ENCODE data around the gene AP1B1.

AP1B1 gene

GRCh38 chr22:29314537-29315285 lies 73.7 kb downstream of the AP1B1 start:
- DNase-seq (ENCODE audit: low spot score in 2 of 2) = no peak
- no peaks in the 10 kb centered on the region for H3K36me3 ChIP-seq (replicated peaks)
- H3K9me3 ChIP-seq = no peaks in the 10 kb centered on the region
- no peaks in the 10 kb centered on the region for H3K4me1 ChIP-seq
- peak overlapping the region; percentile 3 for H3K4me3 ChIP-seq
- in situ Hi-C loops (cut with MboI; ENCODE audit: low sequenced_read_pairs) = no loop called here
- peaks cover 11% of the 10 kb centered on the region for H3K27me3 ChIP-seq (ENCODE audit: low read depth)

- no peaks in the 10 kb centered on the region; the same call in 1 of the 2 replicates for H3K4me1 ChIP-seq
- in situ Hi-C loops (cut with MboI; ENCODE audit: low sequenced_read_pairs) = no loop called here
- no peaks in the 10 kb centered on the region for H3K9me3 ChIP-seq
- H3K36me3 ChIP-seq (replicated peaks) = no peaks in the 10 kb centered on the region
- H3K27me3 ChIP-seq (ENCODE audit: low read depth) = peaks cover 11% of the 10 kb centered on the region
- no peak for DNase-seq (ENCODE audit: low spot score in 2 of 2)
- H3K4me3 ChIP-seq = no peak overlapping the region
Measured at GRCh38 chr22:29313576-29314466, 74.5 kb downstream of the AP1B1 start.

GRCh38 chr22:29313126-29313575 lies 75.2 kb downstream of the AP1B1 start:
- Histone ChIP-seq H3K4me1 (no peaks in the 10 kb centered on the region; the same call in 1 of the 2 replicates), H3K4me3 (no peak overlapping the region), H3K36me3 (replicated peaks) (no peaks in the 10 kb centered on the region), H3K9me3 (no peaks in the 10 kb centered on the region), H3K27me3 (ENCODE audit: low read depth) (peaks cover 11% of the 10 kb centered on the region)
- in situ Hi-C loops (cut with MboI; ENCODE audit: low sequenced_read_pairs) = no loop called here
- no peak for DNase-seq (ENCODE audit: low spot score in 2 of 2)

GRCh38 chr22:29312218-29313125 lies 75.9 kb downstream of the AP1B1 start:
- in situ Hi-C loops (cut with MboI; ENCODE audit: low sequenced_read_pairs) = no loop called here
- H3K4me1 ChIP-seq = peaks cover 7% of the 10 kb centered on the region; the same call in 1 of the 2 replicates
- peaks cover 11% of the 10 kb centered on the region for H3K27me3 ChIP-seq (ENCODE audit: low read depth)
- no peak overlapping the region for H3K4me3 ChIP-seq
- H3K9me3 ChIP-seq = no peaks in the 10 kb centered on the region
- no peak for DNase-seq (ENCODE audit: low spot score in 2 of 2)
- H3K36me3 ChIP-seq (replicated peaks) = no peaks in the 10 kb centered on the region; the same call in 1 of the 2 replicates

GRCh38 chr22:29311464-29312217 lies 76.7 kb downstream of the AP1B1 start:
- no peak for DNase-seq (ENCODE audit: low spot score in 2 of 2)
- peaks cover 11% of the 10 kb centered on the region for H3K27me3 ChIP-seq (ENCODE audit: low read depth)
- H3K9me3 ChIP-seq = no peaks in the 10 kb centered on the region
- H3K4me1 ChIP-seq = peaks cover 7% of the 10 kb centered on the region; the same call in 1 of the 2 replicates
- no peak overlapping the region for H3K4me3 ChIP-seq
- in situ Hi-C loops (cut with MboI; ENCODE audit: low sequenced_read_pairs) = no loop called here
- H3K36me3 ChIP-seq (replicated peaks) = no peaks in the 10 kb centered on the region; the same call in 1 of the 2 replicates

GRCh38 chr22:29310863-29311339 lies 77.5 kb downstream of the AP1B1 start:
- H3K36me3 ChIP-seq (replicated peaks) = no peaks in the 10 kb centered on the region; the same call in none of the 2 replicates
- DNase-seq (ENCODE audit: low spot score in 2 of 2) = peak; percentile 37 to 84
- no peak overlapping the region for H3K4me3 ChIP-seq

GRCh38 chr22:29310065-29310862 lies 78.1 kb downstream of the AP1B1 start:
- Histone ChIP-seq H3K27me3 (ENCODE audit: low read depth) (peaks cover 11% of the 10 kb centered on the region), H3K9me3 (no peaks in the 10 kb centered on the region), H3K36me3 (replicated peaks) (no peaks in the 10 kb centered on the region; the same call in none of the 2 replicates), H3K4me3 (no peak overlapping the region), H3K4me1 (peaks cover 10% of the 10 kb centered on the region; the same call in 1 of the 2 replicates)
- no peak for DNase-seq (ENCODE audit: low spot score in 2 of 2)
- in situ Hi-C loops (cut with MboI; ENCODE audit: low sequenced_read_pairs) = no loop called here

More at GRCh38 chr22:29310863-29311339, 77.5 kb downstream of the AP1B1 start:
- H3K9me3 ChIP-seq = no peaks in the 10 kb centered on the region
- in situ Hi-C loops (cut with MboI; ENCODE audit: low sequenced_read_pairs) = no loop called here
- peaks cover 11% of the 10 kb centered on the region for H3K27me3 ChIP-seq (ENCODE audit: low read depth)
- H3K4me1 ChIP-seq = peaks cover 9% of the 10 kb centered on the region; the same call in 1 of the 2 replicates

GRCh38 chr22:29309332-29310064 lies 78.9 kb downstream of the AP1B1 start:
- in situ Hi-C loops (cut with MboI; ENCODE audit: low sequenced_read_pairs) = no loop called here
- H3K36me3 ChIP-seq (replicated peaks) = no peaks in the 10 kb centered on the region; the same call in none of the 2 replicates
- no peak overlapping the region for H3K4me3 ChIP-seq
- peaks cover 5% of the 10 kb centered on the region for H3K27me3 ChIP-seq (ENCODE audit: low read depth)
- no peak for DNase-seq (ENCODE audit: low spot score in 2 of 2)
- H3K4me1 ChIP-seq = peaks cover 10% of the 10 kb centered on the region; the same call in 1 of the 2 replicates
- H3K9me3 ChIP-seq = no peaks in the 10 kb centered on the region

GRCh38 chr22:29308791-29309262 lies 79.5 kb downstream of the AP1B1 start:
- no peak overlapping the region for H3K4me3 ChIP-seq
- no peak for DNase-seq (ENCODE audit: low spot score in 2 of 2)
- no peaks in the 10 kb centered on the region; the same call in 1 of the 2 replicates for H3K27me3 ChIP-seq (ENCODE audit: low read depth)
- no peaks in the 10 kb centered on the region for H3K9me3 ChIP-seq
- peaks cover 10% of the 10 kb centered on the region; the same call in 1 of the 2 replicates for H3K4me1 ChIP-seq
- in situ Hi-C loops (cut with MboI; ENCODE audit: low sequenced_read_pairs) = no loop called here
- no peaks in the 10 kb centered on the region; the same call in none of the 2 replicates for H3K36me3 ChIP-seq (replicated peaks)

GRCh38 chr22:29308148-29308790 lies 80.1 kb downstream of the AP1B1 start:
- in situ Hi-C loops (cut with MboI; ENCODE audit: low sequenced_read_pairs) = no loop called here
- DNase-seq (ENCODE audit: low spot score in 2 of 2) = no peak
- peak overlapping the region; percentile 64; the same call in 1 of the 2 replicates for H3K4me3 ChIP-seq
- H3K27me3 ChIP-seq (ENCODE audit: low read depth) = no peaks in the 10 kb centered on the region
- no peaks in the 10 kb centered on the region for H3K9me3 ChIP-seq
- no peaks in the 10 kb centered on the region; the same call in none of the 2 replicates for H3K36me3 ChIP-seq (replicated peaks)
- peaks cover 10% of the 10 kb centered on the region; the same call in 1 of the 2 replicates for H3K4me1 ChIP-seq

All from HAP-1 (cell line).